HepG2 (cell line): ENCODE results near the gene TDRD9. TPM values are rescaled to one million over a fixed set of nuclear protein-coding genes. Genes with fewer than 3 reads are reported as not detected.

Experiments
- IRF9 ChIP-seq: sonication (generic); formaldehyde crosslinking; IDR thresholded peaks from 2 replicates; pipeline ENCODE4 v1.8.0; 2022; ENCODE audit warnings: missing genetic modification reagents, mild to moderate bottlenecking, borderline replicate concordance
- KDM2A ChIP-seq: sonication (generic); formaldehyde crosslinking; IDR thresholded peaks from 2 replicates; pipeline ENCODE4 v1.4.0; 2020; ENCODE audit warnings: low read depth, missing genetic modification reagents, borderline replicate concordance
- MEIS2 ChIP-seq: sonication (generic); formaldehyde crosslinking; IDR thresholded peaks from 2 replicates; pipeline ENCODE4 v1.9.0; 2021; ENCODE audit warnings: mild to moderate bottlenecking, missing genetic modification reagents
- NONO ChIP-seq, 2 experiments: fragments of 450-650 bp in 1 of 2; sonication (generic) in 1 of 2; formaldehyde crosslinking in 1 of 2; IDR thresholded peaks in 1 of 2; conservative IDR thresholded peaks in 1 of 2; 2 replicates each; pipeline versions ENCODE4 v1.6.1 to v1.8.0; 2017 to 2022; ENCODE audit warnings: mild to moderate bottlenecking in 1 of 2, missing genetic modification reagents in 1 of 2, moderate library complexity in 1 of 2
- SMC3 ChIP-seq: IDR thresholded peaks from 2 replicates; pipeline ENCODE4 v1.6.1; 2011; ENCODE audit warnings: low read length, improper control_type of control experiment
- TEAD2 ChIP-seq: sonication (generic); formaldehyde crosslinking; IDR thresholded peaks from 2 replicates; pipeline ENCODE4 v1.9.0; 2021; ENCODE audit warnings: missing genetic modification reagents
- TRIM24 ChIP-seq: sonication (generic); formaldehyde crosslinking; IDR thresholded peaks from 2 replicates; pipeline ENCODE4 v1.8.0; 2022; ENCODE audit warnings: mild to moderate bottlenecking, missing genetic modification reagents
- ZFP62 ChIP-seq: sonication (generic); formaldehyde crosslinking; IDR thresholded peaks from 2 replicates; pipeline ENCODE4 v1.4.0; 2020; ENCODE audit warnings: missing genetic modification reagents
- ZNF430 ChIP-seq: sonication (generic); formaldehyde crosslinking; IDR thresholded peaks from 2 replicates; pipeline ENCODE4 v1.9.0; 2021; ENCODE audit warnings: mild to moderate bottlenecking, missing genetic modification reagents
- ZNF570 ChIP-seq: sonication (generic); formaldehyde crosslinking; IDR thresholded peaks from 2 replicates; pipeline ENCODE4 v1.4.0; 2020; ENCODE audit warnings: mild to moderate bottlenecking, missing genetic modification reagents, borderline replicate concordance
- ZNF609 ChIP-seq: sonication (generic); formaldehyde crosslinking; IDR thresholded peaks from 2 replicates; pipeline ENCODE4 v1.4.0; 2020; ENCODE audit warnings: mild to moderate bottlenecking, missing genetic modification reagents, borderline replicate concordance
- ZNF629 ChIP-seq: sonication (generic); formaldehyde crosslinking; conservative IDR thresholded peaks from 2 replicates; pipeline ENCODE4 v1.5.0; 2020; ENCODE audit warnings: missing genetic modification reagents
- ZNF678 ChIP-seq: sonication (generic); formaldehyde crosslinking; IDR thresholded peaks from 2 replicates; pipeline ENCODE4 v1.4.0; 2020; ENCODE audit warnings: mild to moderate bottlenecking, missing genetic modification reagents
- polyA plus RNA-seq, 8 experiments: library from polyadenylated mRNA; depleted of rRNA in 3 of 8; stranded (reverse) in 7 of 8; unstranded in 1 of 8; fragments of >200 nt; fragmentation: Illumina TruSeq in 4 of 8; extraction: Trizol in 4 of 8; gene quantifications; 2 replicates each; pipeline versions ENCODE4 v1.2.1 to v1.2.3, GENCODE V29; 2011 to 2016; ENCODE audit warnings: low read depth in 4 of 8, missing spikeins in 1 of 8, mixed read lengths in 1 of 8; ENCODE audit not compliant: insufficient read depth in 1 of 8
- total RNA-seq, 5 experiments: library from RNA; depleted of rRNA; stranded (reverse); fragments of >200 nt; fragmentation: Illumina TruSeq; extraction: Trizol; gene quantifications; 2 replicates each; pipeline ENCODE4 v1.2.3, GENCODE V29; 2016; ENCODE audit warnings: low read depth in 1 of 5
- TF ChIP-seq, protein P1 (sequence below): sonication (generic); formaldehyde crosslinking; IDR thresholded peaks from 2 replicates; pipeline ENCODE4 v1.5.1; 2020; ENCODE audit warnings: missing genetic modification reagents, mild to moderate bottlenecking, borderline replicate concordance
- TF ChIP-seq, protein P2 (sequence below): sonication (generic); formaldehyde crosslinking; IDR thresholded peaks from 2 replicates; pipeline ENCODE4 v1.8.1; 2023; ENCODE audit warnings: mild to moderate bottlenecking, inconsistent platforms, moderate library complexity, missing genetic modification reagents, borderline replicate concordance

The TDRD9 gene
- total and polyA plus RNA-seq, 2 of the 13 experiments (the other 11 are each of a cell fraction or from before 2014, with no cell fraction given) = not detected

DNA sequence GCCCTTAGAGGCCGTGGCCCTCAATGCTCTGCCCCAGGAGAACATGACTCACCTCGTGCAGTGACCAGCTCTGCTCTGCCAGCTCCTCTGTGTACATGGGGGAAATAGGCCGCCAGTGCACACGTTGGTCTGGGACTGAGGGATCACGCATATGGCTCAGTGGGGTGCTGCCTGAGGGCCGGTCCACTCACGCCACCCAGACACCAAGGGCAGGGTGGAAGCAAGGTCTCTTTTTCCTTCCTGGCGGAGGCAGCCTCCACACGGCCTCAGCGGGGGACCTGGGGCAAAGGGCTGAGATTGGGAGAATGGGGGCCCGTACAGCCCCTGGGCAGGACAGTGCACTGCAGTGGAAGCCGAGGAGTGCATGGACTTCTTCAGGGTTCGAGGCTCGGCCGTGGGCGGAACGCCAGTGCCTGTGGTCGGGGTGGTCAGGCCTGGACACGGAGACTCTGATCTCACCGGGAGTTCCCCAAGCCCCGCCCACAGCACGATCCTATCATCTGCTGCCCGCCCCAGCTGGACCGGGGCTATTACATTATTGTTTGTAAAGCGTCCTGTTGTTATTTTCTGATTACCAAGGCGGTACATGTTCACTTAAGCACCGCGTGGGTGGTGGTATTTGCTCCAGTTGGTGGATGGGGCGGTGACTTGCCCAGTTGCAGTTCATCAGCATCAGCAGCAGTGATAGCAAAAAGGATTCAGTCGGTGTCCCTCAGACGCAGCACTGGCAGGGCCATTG is 38.8 kb upstream of the TDRD9 start (continued):
- TF ChIP-seq, protein P1, sequence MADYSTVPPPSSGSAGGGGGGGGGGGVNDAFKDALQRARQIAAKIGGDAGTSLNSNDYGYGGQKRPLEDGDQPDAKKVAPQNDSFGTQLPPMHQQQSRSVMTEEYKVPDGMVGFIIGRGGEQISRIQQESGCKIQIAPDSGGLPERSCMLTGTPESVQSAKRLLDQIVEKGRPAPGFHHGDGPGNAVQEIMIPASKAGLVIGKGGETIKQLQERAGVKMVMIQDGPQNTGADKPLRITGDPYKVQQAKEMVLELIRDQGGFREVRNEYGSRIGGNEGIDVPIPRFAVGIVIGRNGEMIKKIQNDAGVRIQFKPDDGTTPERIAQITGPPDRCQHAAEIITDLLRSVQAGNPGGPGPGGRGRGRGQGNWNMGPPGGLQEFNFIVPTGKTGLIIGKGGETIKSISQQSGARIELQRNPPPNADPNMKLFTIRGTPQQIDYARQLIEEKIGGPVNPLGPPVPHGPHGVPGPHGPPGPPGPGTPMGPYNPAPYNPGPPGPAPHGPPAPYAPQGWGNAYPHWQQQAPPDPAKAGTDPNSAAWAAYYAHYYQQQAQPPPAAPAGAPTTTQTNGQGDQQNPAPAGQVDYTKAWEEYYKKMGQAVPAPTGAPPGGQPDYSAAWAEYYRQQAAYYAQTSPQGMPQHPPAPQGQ = no peak
- no peak for TF ChIP-seq ZNF609
- TF ChIP-seq KDM2A = peak; percentile 47; the same call in 1 of the 2 replicates
- TF ChIP-seq, protein P2, sequence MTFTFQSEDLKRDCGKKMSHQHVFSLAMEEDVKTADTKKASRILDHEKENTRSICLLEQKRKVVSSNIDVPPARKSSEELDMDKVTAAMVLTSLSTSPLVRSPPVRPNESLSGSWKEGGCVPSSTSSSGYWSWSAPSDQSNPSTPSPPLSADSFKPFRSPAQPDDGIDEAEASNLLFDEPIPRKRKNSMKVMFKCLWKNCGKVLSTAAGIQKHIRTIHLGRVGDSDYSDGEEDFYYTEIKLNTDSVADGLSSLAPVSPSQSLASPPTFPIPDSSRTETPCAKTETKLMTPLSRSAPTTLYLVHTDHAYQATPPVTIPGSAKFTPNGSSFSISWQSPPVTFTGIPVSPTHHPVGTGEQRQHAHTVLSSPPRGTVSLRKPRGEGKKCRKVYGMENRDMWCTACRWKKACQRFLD (CRISPR knock-in tag) = 0 out of 2 replicates have a peak, but pooled peaks have one; percentile 53
- no peak for TF ChIP-seq IRF9
- TF ChIP-seq NONO (IDR thresholded peaks at IDR 0.05) = no peak
- no peak for TF ChIP-seq NONO (CRISPR knock-in tag; conservative IDR thresholded peaks at IDR 0.05)
- no peak for TF ChIP-seq TRIM24 (CRISPR knock-in tag)
- TF ChIP-seq SMC3 = no peak
- 0 out of 2 replicates have a peak, but pooled peaks have one; percentile 39 for TF ChIP-seq ZNF570 (CRISPR knock-in tag)
- TF ChIP-seq ZNF629 (CRISPR knock-in tag) = peak; percentile 44; the same call in 1 of the 2 replicates
- TF ChIP-seq ZNF430 (CRISPR knock-in tag) = peak; percentile 38; the same call in 1 of the 2 replicates
- 0 out of 2 replicates have a peak, but pooled peaks have one; percentile 78 for TF ChIP-seq ZNF678
- no peak for TF ChIP-seq TEAD2 (CRISPR knock-in tag)
- peak; percentile 76; the same call in 1 of the 2 replicates for TF ChIP-seq MEIS2 (CRISPR knock-in tag)
- TF ChIP-seq ZFP62 (CRISPR knock-in tag) = no peak
